CD4-positive, alpha-beta T cell treated with Interleukin-15 for 1 hour (primary cell): ENCODE data around the gene MYO16.

Experiments
- DNase-seq: peaks from one replicate; pipeline ENCODE4 v3.0.0-alpha.2; 2020

Gene MYO16

DNA sequence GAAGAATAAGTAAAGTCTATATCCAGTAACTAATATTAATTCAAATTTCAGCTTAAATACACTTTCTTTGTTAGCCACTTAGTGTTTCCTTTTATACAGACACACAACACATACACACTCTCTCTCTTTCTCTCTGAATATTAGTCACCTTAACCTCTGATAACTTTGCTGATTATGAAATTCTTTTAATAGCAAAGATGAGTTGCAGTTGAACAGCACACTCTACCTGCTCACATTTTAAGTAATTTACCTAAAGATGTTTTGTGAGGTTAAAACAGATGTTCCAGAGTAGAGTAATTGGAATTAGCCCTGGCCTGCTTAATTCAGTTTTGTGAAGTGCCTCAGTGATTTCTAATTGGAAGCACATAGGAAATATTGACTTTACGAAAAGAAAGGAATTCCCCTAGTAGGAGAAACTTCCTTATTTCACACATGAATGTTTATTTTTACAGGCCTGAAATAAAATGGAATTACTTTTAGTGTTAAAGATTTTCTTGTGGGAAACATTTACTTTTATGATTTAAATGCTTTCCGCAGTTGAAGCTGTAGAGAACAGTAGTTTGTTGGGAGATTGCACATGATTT is 184.3 kb downstream of the MYO16 start:
- DNase-seq = no peak

DNA sequence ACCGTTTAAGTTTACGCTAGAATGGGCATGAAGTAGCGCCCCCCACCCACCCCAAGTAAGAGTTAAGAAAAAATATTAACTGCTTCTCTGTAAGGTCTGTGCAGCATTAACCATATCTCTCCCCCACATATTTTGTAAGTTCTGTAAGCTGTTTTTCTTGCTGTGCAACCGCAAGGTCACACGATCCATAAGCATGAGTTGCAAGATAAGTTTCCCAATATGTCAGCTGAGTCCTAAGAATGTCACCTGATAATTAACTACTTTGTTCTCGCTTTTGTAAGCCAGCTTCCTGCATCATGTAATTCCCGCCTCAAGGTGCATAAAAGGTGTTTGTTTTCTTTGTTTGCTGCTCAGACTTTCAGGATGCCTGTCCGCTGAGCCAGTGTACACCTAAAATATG is 187.0 kb downstream of the MYO16 start:
- DNase-seq = no peak

GRCh38 chr13:108827646-108828045 is 198.2 kb downstream of the MYO16 start:
- no peak for DNase-seq

- DNase-seq = no peak
Observed at GRCh38 chr13:108828086-108828815, 198.8 kb downstream of the MYO16 start.

- no peak for DNase-seq
Observed at GRCh38 chr13:108830916-108831315, 201.5 kb downstream of the MYO16 start.

GRCh38 chr13:108833531-108833930 is 204.1 kb downstream of the MYO16 start:
- no peak for DNase-seq

DNA sequence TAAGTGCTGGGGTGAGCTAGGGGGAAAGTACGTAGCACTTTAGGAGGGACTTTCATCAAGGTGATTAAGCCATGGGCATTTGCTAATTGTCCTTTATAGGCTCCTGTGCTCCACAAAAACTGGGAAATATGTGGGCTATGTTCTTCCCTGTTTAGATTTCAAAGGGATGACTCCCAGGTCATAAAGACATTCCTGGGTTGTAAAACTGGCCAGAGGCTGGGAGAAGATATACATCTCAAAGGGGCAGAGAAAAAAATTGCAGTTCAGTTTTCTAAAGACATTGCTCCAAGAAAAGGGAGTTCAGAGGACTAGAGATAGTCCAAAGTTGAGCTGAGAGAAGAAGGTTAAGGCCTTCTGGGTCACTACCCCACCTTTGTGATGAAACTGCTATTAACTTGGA is 204.8 kb downstream of the MYO16 start:
- DNase-seq = no peak

DNA sequence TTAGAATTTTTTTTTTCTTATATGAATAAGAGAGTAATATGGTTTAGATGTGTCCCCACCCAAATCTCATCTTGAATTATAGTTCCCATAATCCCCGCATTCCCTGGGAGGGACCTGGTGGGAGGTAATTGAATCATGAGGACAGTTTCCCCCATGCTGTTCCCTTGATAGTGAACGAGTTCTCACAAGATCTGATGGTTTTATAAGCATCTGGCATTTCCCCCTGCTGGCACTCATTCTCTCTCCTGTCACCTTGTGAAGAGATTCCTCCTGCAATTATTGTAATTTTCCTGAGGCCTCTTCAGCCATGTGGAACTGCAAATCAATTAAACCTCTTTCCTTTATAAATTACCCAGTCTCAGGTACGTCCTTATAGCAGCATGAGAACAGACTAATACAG is 205.7 kb downstream of the MYO16 start:
- no peak for DNase-seq

- DNase-seq = no peak
Observed at GRCh38 chr13:108850691-108851090, 221.3 kb downstream of the MYO16 start.

GRCh38 chr13:108851660-108852059 is 222.2 kb downstream of the MYO16 start:
- no peak for DNase-seq

- no peak for DNase-seq
Observed at GRCh38 chr13:108853031-108853430, 223.6 kb downstream of the MYO16 start.

DNA sequence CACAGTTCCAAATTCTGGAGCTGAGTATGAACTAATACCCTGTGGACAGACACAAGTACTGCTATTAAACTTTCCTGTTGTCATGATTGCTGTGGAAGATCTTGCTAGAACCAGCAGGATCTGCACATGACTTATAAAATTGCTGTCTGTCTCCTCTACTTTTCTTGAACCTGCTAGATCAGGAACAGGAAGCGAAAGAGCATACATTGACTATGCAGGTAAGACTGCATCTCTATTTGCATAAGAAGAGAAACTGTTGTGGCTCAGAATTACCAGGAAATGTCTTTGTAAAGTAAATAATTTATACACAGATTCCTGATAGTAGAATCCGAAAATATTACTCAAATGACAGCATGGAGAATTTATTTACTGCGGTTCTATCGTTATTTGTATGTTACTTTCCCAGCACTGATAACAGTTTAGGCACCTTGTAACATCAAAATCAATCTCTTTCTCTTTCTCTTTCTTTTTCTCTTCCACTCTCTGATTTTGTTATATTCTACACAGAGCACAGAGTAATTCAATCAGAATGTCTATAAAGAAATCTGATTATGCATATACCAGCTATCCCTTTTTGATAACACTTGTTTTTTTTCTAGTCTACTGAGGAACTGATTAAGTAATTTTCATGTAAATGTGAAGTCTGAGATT is 226.5 kb downstream of the MYO16 start:
- no peak for DNase-seq

DNA sequence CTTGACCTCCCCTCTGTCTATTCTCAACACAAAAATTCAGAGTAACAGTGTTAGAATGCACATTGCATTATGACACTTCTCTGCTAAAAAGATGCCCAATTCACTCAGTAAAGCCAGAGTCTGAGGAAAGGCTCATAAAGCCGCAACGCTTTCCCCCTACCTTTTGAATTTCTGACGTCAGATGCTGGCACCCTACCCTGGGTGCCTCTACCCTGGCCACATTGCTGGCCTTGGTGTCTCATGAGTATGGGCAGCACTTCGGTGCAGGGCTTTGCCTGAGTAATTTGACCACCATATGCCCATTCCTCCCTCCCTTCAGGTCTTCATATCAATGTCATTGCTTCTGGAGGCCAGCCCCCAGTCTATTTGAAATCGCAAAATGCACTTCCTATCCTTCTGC is 229.3 kb downstream of the MYO16 start:
- DNase-seq = no peak

GRCh38 chr13:108859197-108860012 is 230.0 kb downstream of the MYO16 start:
- no peak for DNase-seq

GRCh38 chr13:108860418-108860817 is 231.0 kb downstream of the MYO16 start:
- no peak for DNase-seq

DNA sequence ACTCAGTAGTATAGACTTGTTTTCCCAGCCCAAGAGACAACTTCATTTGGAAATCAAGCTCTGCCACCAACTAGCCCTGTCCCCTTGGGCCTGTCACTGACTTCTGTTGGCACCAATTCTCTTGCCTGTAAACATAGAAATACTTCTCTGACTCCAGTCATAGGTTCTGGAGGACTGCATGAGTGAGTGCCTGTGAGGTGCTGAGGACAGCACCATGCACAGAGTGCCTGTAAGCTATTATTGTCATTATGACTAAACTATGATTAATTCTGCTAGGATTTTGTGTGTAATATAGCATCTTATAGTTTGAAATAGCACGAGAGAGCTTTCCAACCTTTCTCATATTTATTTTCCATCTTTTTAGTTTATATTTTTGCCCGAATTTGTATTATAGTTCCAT is 247.9 kb downstream of the MYO16 start:
- no peak for DNase-seq

DNA sequence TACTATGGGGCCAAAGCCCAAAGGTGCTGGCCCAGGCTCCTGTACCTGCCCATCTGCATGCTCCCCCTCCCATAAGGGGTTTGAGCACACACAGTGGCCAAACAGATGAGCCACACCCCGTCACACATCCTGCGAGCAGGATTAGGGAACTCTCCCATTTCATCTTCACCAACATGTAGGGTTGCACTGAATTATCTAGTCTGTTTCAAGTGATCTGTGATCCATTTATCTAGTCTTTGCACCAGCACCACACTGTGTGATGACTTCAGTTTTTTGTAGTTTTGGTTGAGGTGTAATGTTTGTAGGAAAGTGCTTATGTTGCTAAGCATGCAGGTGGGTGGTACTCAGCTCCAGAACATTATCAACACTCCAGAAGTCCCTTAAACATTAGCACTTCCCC is 249.3 kb downstream of the MYO16 start:
- no peak for DNase-seq

DNA sequence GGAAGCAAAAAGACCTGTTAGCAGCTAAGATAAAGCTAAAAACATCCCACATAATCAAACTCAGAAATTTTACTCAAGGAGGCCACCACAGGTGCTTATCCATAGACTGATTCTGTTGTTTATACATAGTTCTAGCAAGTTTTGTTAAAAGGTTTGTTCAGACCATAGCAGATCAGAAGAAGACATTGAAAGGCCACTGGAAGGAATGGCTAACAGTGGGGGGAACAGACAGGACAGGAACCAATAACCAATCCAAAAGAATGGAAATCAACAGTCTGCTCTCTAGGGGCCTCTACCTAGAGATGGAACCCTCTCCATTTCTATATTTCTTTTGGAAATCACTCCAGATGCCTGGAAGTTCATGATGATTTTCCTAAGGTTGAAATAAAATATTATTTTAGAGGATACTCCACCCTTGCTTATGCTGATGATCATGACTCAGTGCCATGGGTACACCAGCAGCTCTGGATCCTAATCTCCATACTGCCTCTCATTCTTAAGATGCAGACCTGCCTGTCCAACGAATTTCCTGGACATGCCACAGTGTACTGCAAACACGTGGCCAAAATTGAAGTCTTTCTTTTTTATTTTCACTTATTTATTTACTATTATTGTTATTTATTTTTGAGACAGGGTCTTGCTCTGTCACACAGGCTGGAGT is 260.0 kb downstream of the MYO16 start:
- no peak for DNase-seq

DNA sequence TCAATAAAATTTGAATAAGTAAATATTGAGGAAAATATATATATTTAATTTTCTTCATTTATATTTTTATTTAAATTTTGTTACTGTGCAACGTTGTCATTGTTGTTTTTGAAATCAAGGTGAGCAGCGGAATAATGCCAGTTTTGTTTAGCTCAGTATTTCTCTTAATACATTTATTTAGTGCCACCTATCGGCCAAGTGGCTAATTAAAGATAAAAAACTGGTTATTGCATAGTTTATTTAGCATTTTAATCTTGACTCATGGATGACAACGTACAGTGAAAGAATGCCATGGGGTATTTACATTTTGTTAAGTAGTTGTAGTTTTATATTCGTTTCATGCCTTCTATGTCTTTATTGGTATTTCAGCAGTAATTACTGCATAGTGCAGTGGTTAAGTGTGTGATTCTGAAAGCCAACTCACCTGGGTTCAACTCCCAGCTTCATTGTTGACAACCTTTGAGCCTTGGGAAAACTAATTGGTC is 265.9 kb downstream of the MYO16 start:
- DNase-seq = no peak

- no peak for DNase-seq
Observed at GRCh38 chr13:108897955-108898354, 268.5 kb downstream of the MYO16 start.

DNA sequence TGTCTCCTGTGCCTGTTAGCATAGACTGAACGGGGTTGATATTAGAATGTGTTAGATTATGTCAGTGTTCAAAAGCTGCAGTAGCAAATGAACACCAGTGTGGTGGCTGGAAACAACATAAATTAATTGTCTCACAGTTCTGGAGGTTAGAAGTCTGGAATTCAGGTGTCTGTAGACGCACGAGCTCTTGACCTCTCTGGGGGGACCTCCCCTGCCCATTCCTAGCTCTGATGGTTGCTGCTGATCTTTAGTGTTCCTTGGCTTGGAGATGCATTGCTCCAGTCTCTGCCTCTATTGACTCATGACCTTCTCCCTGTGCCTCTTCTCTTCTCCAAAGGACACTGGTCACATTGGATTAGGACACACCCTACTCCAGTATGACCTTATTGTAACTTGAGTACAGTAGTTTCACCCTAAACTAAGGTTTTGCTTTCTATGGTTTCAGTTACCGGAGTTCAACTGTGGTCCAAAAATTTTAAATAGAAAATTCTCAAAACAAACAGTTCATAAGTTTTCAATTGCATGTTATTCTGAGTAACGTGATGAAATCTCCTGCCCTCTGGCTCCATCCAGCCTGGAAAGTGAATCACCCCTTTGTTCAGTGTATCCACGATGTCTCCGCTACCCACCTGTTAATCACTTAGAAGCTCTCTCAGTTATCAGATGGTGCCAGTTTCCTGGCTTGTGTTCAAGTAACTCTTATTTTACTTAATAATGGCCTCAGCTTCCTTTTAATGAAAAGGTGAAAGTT is 273.2 kb downstream of the MYO16 start:
- no peak for DNase-seq

GRCh38 chr13:108903613-108904012 is 274.2 kb downstream of the MYO16 start:
- DNase-seq = no peak
